Suppressor macrophage (primary cell): ENCODE results near the gene MRC1.
"Not testable (repeated sequence)": the region's sequence is repeated elsewhere in the genome, so short reads cannot be mapped to it uniquely, and the experiment has no call there.

Source experiments
- DNase-seq, 4 experiments: peaks; one replicate each; pipeline ENCODE4 v3.0.0-alpha.2; 2020 to 2022

The MRC1 gene

GRCh38 chr10:17906002-17906401 lies 96.9 kb downstream of the MRC1 start:
- DNase-seq = no peak

- no peak for DNase-seq
These were observed 98.5 kb downstream of the MRC1 start for GRCh38 chr10:17907641-17908040.

- DNase-seq = peak; percentile 50 to 70 (median 65)
These were observed 101.1 kb downstream of the MRC1 start for GRCh38 chr10:17910125-17910789.

- DNase-seq = no peak
These were observed 103.6 kb downstream of the MRC1 start for GRCh38 chr10:17912754-17913153.

- DNase-seq = no peak
These were observed 104.5 kb downstream of the MRC1 start for GRCh38 chr10:17913604-17914003.

- DNase-seq = no peak
These were observed 105.3 kb downstream of the MRC1 start for GRCh38 chr10:17914169-17915045.

GRCh38 chr10:17915181-17915580 lies 106.0 kb downstream of the MRC1 start:
- no peak for DNase-seq

GRCh38 chr10:17918187-17918903 lies 109.2 kb downstream of the MRC1 start:
- no peak for DNase-seq

GRCh38 chr10:17921378-17921777 lies 112.2 kb downstream of the MRC1 start:
- no peak for DNase-seq

GRCh38 chr10:17923728-17924127 lies 114.6 kb downstream of the MRC1 start:
- DNase-seq = no peak

GRCh38 chr10:17943033-17943745 lies 134.0 kb downstream of the MRC1 start:
- DNase-seq = no peak

GRCh38 chr10:17950269-17950668 lies 141.1 kb downstream of the MRC1 start:
- not testable (repeated sequence) for DNase-seq

- DNase-seq = no peak
These were observed 141.6 kb downstream of the MRC1 start for GRCh38 chr10:17950726-17951125.

GRCh38 chr10:17951868-17952371 lies 142.8 kb downstream of the MRC1 start, which contains the start of gene SLC39A12:
Gene SLC39A12 (plus strand): TSS chr10:17951918. CDS start chr10:17953277, 1,359 bp downstream.
- no peak for DNase-seq

GRCh38 chr10:17954372-17954771 lies 145.2 kb downstream of the MRC1 start:
- not testable (repeated sequence) for DNase-seq

- DNase-seq = no peak
These were observed 145.7 kb downstream of the MRC1 start for GRCh38 chr10:17954861-17955260.

GRCh38 chr10:17958049-17958448 lies 148.9 kb downstream of the MRC1 start:
- DNase-seq = no peak

GRCh38 chr10:17959870-17960269 lies 150.7 kb downstream of the MRC1 start:
- no peak for DNase-seq
